H9 (cell line): ENCODE data around the gene WNT3A. TPM values are rescaled to one million over a fixed set of nuclear protein-coding genes. Genes with fewer than 3 reads are reported as not detected.

Experiments used
- DNase-seq: peaks from one replicate; pipeline ENCODE4 v3.0.0-alpha.2; 2017
- H2AFZ ChIP-seq: one replicate; pipeline ENCODE4 v1.6.1; 2013; ENCODE audit warnings: mild to moderate bottlenecking, low read length, control low read depth, moderate library complexity
- H2AK5ac ChIP-seq: 2 replicates; pipeline ENCODE4 v1.6.1; 2013; ENCODE audit warnings: low read length, control low read depth, mixed read lengths; ENCODE audit not compliant: insufficient read length
- H2BK120ac ChIP-seq: one replicate; pipeline ENCODE4 v1.6.1; 2013; ENCODE audit warnings: low read depth, mild to moderate bottlenecking, low read length, control low read depth, inconsistent platforms; ENCODE audit not compliant: poor library complexity, severe bottlenecking
- H2BK12ac ChIP-seq: 2 replicates; pipeline ENCODE4 v1.6.1; 2013; ENCODE audit warnings: low read length, control low read depth, mixed read lengths, low read depth; ENCODE audit not compliant: insufficient read length
- H2BK15ac ChIP-seq: 2 replicates; pipeline ENCODE4 v1.6.1; 2013; ENCODE audit warnings: low read depth, low read length, control low read depth
- H2BK20ac ChIP-seq: one replicate; pipeline ENCODE4 v1.6.1; 2013; ENCODE audit warnings: low read depth, mild to moderate bottlenecking, low read length, control low read depth, inconsistent platforms; ENCODE audit not compliant: poor library complexity, severe bottlenecking
- H2BK5ac ChIP-seq: 2 replicates; pipeline ENCODE4 v1.6.1; 2013; ENCODE audit warnings: low read length, control low read depth, mixed read lengths; ENCODE audit not compliant: insufficient read length
- H3K14ac ChIP-seq: 2 replicates; pipeline ENCODE4 v1.6.1; 2013; ENCODE audit warnings: low read length, control low read depth; ENCODE audit not compliant: insufficient read depth
- H3K18ac ChIP-seq: 2 replicates; pipeline ENCODE4 v1.6.1; 2013; ENCODE audit warnings: low read depth, mild to moderate bottlenecking, mixed read lengths, low read length, control low read depth; ENCODE audit not compliant: insufficient read length
- H3K23ac ChIP-seq: 2 replicates; pipeline ENCODE4 v1.6.1; 2013; ENCODE audit warnings: low read length, control low read depth, mixed read lengths, low read depth; ENCODE audit not compliant: insufficient read length
- H3K23me2 ChIP-seq: 2 replicates; pipeline ENCODE4 v1.6.1; 2013; ENCODE audit warnings: low read depth, mild to moderate bottlenecking, mixed read lengths, low read length, control low read depth; ENCODE audit not compliant: insufficient read length, poor library complexity, severe bottlenecking
- H3K27ac ChIP-seq: 2 replicates; pipeline ENCODE4 v1.5.1; 2013; ENCODE audit warnings: low read length, control low read depth, mixed read lengths, low read depth; ENCODE audit not compliant: insufficient read length
- H3K27me3 ChIP-seq: 2 replicates; pipeline ENCODE4 v1.6.1; 2013; ENCODE audit warnings: low read length, control low read depth, inconsistent platforms; ENCODE audit not compliant: insufficient read depth
- H3K4ac ChIP-seq: 2 replicates; pipeline ENCODE4 v1.6.1; 2013; ENCODE audit warnings: low read depth, mild to moderate bottlenecking, control low read depth, inconsistent platforms, low read length, moderate library complexity
- H3K4me1 ChIP-seq: 2 replicates; pipeline ENCODE4 v1.6.1; 2013; ENCODE audit warnings: low read length, control low read depth, inconsistent platforms; ENCODE audit not compliant: insufficient read depth
- H3K4me2 ChIP-seq: 2 replicates; pipeline ENCODE4 v1.6.1; 2013; ENCODE audit warnings: low read length, control low read depth, mixed read lengths; ENCODE audit not compliant: insufficient read length, insufficient read depth
- H3K56ac ChIP-seq: 2 replicates; pipeline ENCODE4 v1.6.1; 2013; ENCODE audit warnings: low read depth, mild to moderate bottlenecking, mixed read lengths, low read length, control low read depth; ENCODE audit not compliant: insufficient read length
- H3K79me1 ChIP-seq: 2 replicates; pipeline ENCODE4 v1.6.1; 2013; ENCODE audit warnings: low read depth, mild to moderate bottlenecking, moderate library complexity, low read length, control low read depth, inconsistent platforms; ENCODE audit not compliant: insufficient read depth, poor library complexity, severe bottlenecking
- H3K79me2 ChIP-seq: 2 replicates; pipeline ENCODE4 v1.6.1; 2013; ENCODE audit warnings: low read length, control low read depth, inconsistent platforms; ENCODE audit not compliant: insufficient read depth
- H3K9ac ChIP-seq: 2 replicates; pipeline ENCODE4 v1.6.1; 2013; ENCODE audit warnings: low read length, control low read depth, mixed read lengths; ENCODE audit not compliant: insufficient read length; ENCODE audit errors: extremely low read depth
- H3K9me3 ChIP-seq: one replicate; pipeline ENCODE4 v1.6.1; 2013; ENCODE audit warnings: low read depth, low read length, inconsistent platforms; ENCODE audit not compliant: control insufficient read depth
- H3T11ph ChIP-seq: one replicate; pipeline ENCODE4 v1.6.1; 2013; ENCODE audit warnings: mild to moderate bottlenecking, low read length, control low read depth, inconsistent platforms
- H4K20me1 ChIP-seq: one replicate; pipeline ENCODE4 v1.6.1; 2013; ENCODE audit not compliant: control insufficient read depth, insufficient read length, insufficient read depth
- H4K5ac ChIP-seq: 2 replicates; pipeline ENCODE4 v1.6.1; 2013; ENCODE audit warnings: low read depth, mild to moderate bottlenecking, mixed read lengths, low read length, control low read depth; ENCODE audit not compliant: insufficient read length
- H4K8ac ChIP-seq: replicated peaks from 2 replicates; pipeline ENCODE4 v1.6.1; 2013; ENCODE audit warnings: low read length, control low read depth, mixed read lengths, low read depth; ENCODE audit not compliant: insufficient read length
- H4K91ac ChIP-seq: 2 replicates; pipeline ENCODE4 v1.6.1; 2013; ENCODE audit warnings: low read depth, mild to moderate bottlenecking, moderate library complexity, mixed read lengths, low read length, control low read depth; ENCODE audit not compliant: insufficient read length
- H3K27ac Mint-ChIP-seq, 3 experiments: 2 replicates in 2 of 3; 3 replicates in 1 of 3; pipeline ENCODE4 v1.8.0; 2020 to 2021; ENCODE audit warnings: mixed read lengths in 3 of 3, mild to moderate bottlenecking in 1 of 3, moderate library complexity in 1 of 3
- H3K27me3 Mint-ChIP-seq: 2 replicates; pipeline ENCODE4 v1.8.0; 2021; ENCODE audit warnings: low read depth, mild to moderate bottlenecking, moderate library complexity, mixed read lengths
- H3K36me3 Mint-ChIP-seq, 3 experiments: 2 replicates in 2 of 3; 3 replicates in 1 of 3; pipeline ENCODE4 v1.8.0; 2020 to 2021; ENCODE audit warnings: low read depth in 3 of 3, mixed read lengths in 3 of 3; ENCODE audit not compliant: insufficient read depth in 1 of 3
- H3K4me1 Mint-ChIP-seq, 2 experiments: 2 replicates each; pipeline ENCODE4 v1.8.0; 2020; ENCODE audit warnings: mixed read lengths in 2 of 2
- H3K4me3 Mint-ChIP-seq, 2 experiments: 2 replicates in 1 of 2; 3 replicates in 1 of 2; pipeline ENCODE4 v1.8.0; 2020 to 2021; ENCODE audit warnings: mild to moderate bottlenecking in 2 of 2, mixed read lengths in 2 of 2, moderate library complexity in 1 of 2
- H3K9me3 Mint-ChIP-seq, 2 experiments: 2 replicates in 1 of 2; 3 replicates in 1 of 2; pipeline ENCODE4 v1.8.0; 2020; ENCODE audit warnings: mild to moderate bottlenecking in 2 of 2, mixed read lengths in 2 of 2, moderate library complexity in 1 of 2
- CTCF ChIP-seq: fragments of 200-600 bp; sonication (generic); conservative IDR thresholded peaks from 3 replicates; pipeline ENCODE4 v1.8.0; 2021; ENCODE audit warnings: antibody characterized with exemption, mild to moderate bottlenecking
- WGBS: extraction: QIAGEN DNeasy Blood & Tissue Kit; methylation state at CpG from one replicate; pipeline ENCODE4 v1.1.7; 2013; ENCODE audit warnings: missing lambda C conversion rate, low lambda C conversion rate, mixed read lengths; ENCODE audit not compliant: insufficient read length; ENCODE audit errors: extremely low coverage; 5-methylcytosine and 5-hydroxymethylcytosine counted together
- total RNA-seq: library from RNA; stranded (reverse); gene quantifications from 2 replicates; pipeline ENCODE4 v1.2.1, GENCODE V29; 2021

WNT3A gene
- total RNA-seq, 1 experiment from 2014 or later = 0.17 TPM

GRCh38 chr1:228101994-228102790, 95.4 kb downstream of the WNT3A start:
- Mint-ChIP-seq H3K9me3 (no peaks in the 10 kb centered on the region), H3K4me3 (peak overlapping the region; percentile 82 to 95), H3K27ac (peak overlapping the region in 1 of 3 experiments; percentile 95; a peak in 1 of 7 replicates), H3K27me3 (peaks cover 3% of the 10 kb centered on the region; the same call in 1 of the 2 replicates), H3K4me1 (peaks cover 11 to 12% of the 10 kb centered on the region in 2 experiments), H3K36me3 (peaks cover 30 to 60% (median 47%) of the 10 kb centered on the region in 3 experiments; a peak in 6 of 7 replicates)
- Histone ChIP-seq H3K27me3 (no peaks in the 10 kb centered on the region), H3K79me1 (no peaks in the 10 kb centered on the region), H3K4ac (no peak overlapping the region), H2BK15ac (no peak overlapping the region), H2AFZ (no peak overlapping the region), H3K23ac (no peak overlapping the region), H3K56ac (no peak overlapping the region), H3K23me2 (peaks cover 5% of the 10 kb centered on the region), H2BK12ac (no peak overlapping the region), H2BK120ac (no peak overlapping the region), H3K14ac (no peak overlapping the region), H3K4me1 (no peaks in the 10 kb centered on the region), H3K27ac (no peak overlapping the region), H3K4me2 (peak overlapping the region; percentile 40), H4K5ac (no peak overlapping the region), H3K79me2 (no peaks in the 10 kb centered on the region), H3K9ac (peak overlapping the region; percentile 39), H2BK20ac (no peak overlapping the region), H4K91ac (no peak overlapping the region), H2BK5ac (no peak overlapping the region), H4K8ac (no peak overlapping the region), H3K9me3 (no peaks in the 10 kb centered on the region), H2AK5ac (no peak overlapping the region), H3T11ph (no peak overlapping the region), H4K20me1 (no peaks in the 10 kb centered on the region), H3K18ac (no peak overlapping the region)
- peak; percentile 49 for TF ChIP-seq CTCF
- peak; percentile 60 for DNase-seq
- WGBS = no CpG with 5 or more reads among the region's 73 CpGs
